GM18909 (cell line): Measurements from ENCODE around the gene TBCE.

Source experiments
- ATAC-seq: cut with Tn5 transposase; IDR thresholded peaks from one replicate; pipeline ENCODE4 v1.9.1; 2021; ENCODE audit warnings: mild to moderate bottlenecking; ENCODE audit not compliant: unreplicated experiment, poor library complexity

The TBCE gene, protein sequence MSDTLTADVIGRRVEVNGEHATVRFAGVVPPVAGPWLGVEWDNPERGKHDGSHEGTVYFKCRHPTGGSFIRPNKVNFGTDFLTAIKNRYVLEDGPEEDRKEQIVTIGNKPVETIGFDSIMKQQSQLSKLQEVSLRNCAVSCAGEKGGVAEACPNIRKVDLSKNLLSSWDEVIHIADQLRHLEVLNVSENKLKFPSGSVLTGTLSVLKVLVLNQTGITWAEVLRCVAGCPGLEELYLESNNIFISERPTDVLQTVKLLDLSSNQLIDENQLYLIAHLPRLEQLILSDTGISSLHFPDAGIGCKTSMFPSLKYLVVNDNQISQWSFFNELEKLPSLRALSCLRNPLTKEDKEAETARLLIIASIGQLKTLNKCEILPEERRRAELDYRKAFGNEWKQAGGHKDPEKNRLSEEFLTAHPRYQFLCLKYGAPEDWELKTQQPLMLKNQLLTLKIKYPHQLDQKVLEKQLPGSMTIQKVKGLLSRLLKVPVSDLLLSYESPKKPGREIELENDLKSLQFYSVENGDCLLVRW

DNA sequence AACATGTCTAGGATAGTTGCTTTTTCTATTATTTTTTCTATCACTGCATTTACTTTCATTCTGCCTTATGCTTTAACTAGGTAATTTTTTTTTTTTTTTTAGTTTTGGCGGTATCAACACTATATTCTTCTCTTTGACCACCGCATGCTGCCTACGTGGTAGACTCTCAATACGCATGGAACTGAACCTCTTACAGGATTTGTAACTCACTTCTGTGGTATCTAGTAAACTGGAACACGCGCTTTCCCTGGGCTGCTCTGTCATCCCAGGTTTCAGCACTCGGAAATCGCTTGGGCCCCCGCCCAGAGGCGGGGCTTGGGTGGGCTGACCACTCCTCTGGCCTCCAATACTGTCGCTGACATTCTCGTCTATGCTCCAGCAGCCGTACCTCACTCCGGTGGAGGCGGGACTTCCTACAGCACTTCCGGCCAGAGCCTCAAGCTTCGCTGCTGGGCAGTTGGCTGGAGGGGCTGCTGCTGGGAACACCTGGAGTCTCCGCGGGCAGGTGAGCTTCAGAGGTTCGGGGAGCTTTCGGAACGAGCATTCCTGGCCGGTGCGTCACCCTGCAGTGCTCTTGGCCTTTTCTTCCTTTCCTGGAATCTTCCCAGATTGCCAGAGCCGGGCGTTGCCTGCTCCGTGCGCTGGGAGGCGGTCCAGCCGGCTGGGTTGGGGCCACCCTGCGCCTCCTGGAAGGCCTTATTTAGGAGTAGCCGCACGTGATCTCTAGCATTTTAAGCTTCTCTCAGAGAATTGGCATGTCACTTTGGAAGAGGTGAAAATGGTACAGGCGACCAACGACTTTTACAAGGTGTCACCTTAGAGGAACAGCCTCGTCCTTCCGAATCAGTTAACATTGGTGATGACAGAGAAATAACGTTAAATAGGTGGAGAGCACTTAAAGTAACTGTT is at the start of gene TBCE:
TSS of gene TBCE (plus strand) at position 428 of the 909 bp plus-strand sequence. CDS start 12,623 bp downstream, outside the sequence.
- ATAC-seq, result peak; percentile 100

DNA sequence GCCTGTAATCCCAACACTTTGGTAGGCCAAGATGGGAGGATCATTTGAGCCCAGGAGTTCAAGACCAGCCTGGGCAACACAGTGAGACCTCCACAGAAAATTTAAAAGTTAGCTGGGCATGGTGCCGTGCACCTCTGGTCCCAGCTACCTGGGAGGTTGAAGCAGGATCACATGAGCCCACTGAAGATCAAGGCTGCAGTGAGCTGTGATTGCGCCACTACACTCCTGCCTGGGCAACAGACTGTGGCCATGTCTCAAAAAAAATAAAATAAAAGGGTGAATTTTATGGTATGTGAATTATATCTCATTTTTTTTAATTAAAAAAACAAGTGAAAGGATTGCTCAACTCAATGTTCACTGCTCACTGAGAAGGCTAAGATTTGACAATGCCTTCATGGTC is 48.0 kb upstream of the TBCE start:
- ATAC-seq, result no peak

DNA sequence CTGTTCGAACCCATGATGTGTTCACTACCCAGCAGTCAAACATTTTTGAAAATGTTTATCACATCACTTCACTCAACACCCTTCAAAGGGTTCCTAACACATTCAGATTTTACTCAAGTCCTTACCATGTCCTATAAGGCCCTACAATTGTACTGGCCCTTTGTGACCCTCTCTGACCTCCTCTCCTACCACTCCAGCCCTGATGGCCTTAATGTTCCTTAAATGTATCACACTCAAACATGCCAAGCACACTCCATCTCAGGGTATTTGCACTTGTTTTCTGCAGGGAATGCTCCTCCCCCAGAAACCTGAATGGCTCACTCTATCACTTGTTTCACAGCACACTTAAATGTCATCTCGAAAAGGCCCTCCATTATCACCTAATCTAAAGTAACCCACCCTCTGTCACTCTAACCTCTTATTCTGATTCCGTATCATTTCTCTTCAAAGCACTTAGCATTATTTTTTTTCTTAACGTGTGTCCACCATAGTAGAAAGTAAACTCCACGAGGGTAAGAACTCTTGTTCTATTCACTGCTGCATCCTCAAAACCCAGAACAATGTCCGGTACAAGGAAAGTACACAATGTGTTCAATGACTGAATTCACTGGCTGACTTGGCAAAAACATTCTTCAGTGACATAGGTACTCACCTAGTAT is 46.6 kb upstream of the TBCE start:
- ATAC-seq, result no peak

DNA sequence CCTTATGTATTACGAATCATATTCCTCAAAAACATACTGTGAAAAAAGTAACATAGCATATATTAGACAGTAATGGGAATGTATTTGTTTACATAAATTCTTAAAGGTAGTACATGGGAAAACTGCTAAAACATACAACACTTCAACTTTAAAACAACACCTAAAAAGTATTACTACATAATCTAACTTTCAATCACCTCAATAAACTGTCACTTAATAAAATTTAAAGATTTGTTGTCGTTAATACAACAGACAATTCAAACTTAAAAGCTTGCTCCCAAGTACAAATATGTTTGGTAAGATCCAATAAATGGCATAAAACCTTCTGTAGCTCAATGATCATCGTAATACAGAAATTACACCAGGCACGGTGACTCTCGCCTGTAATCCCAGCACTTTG is 42.9 kb upstream of the TBCE start:
- ATAC-seq, result no peak

DNA sequence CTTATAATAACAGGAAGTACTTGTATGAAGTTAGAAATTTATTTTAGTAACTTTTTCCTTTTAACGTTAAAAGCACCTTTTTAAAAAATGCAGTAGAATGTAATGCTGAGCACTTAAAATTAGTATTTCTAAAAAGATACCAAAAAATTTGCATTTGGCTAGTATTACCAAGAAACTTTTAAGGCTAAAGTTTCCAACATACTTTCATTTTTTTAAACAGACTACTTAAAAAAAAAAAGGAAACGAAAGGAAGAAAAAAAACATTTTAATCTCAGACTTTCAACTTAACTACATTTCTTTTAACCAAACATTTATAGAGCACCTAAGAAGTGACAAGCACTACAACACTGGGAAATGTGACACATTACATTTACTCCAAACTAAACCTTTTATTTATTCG is 42.1 kb upstream of the TBCE start:
- no peak for ATAC-seq

DNA sequence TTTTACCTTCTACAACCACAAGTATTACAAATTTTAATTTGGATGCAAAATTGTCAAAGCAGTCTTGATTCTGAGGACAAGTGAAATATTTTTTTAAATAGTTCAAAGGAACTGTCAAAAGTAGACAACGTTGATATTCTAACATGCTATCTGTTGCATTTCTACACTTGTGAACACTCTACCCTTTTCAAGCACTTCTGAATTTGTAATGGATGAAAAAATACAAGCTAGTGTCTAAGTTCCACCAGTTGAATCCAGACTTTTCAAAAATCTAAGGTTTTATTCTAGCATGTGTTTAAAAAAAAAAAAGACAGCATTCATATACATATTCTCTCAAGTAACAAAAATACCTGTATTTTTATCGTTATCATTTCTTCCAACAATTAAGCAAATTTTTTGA is 41.4 kb upstream of the TBCE start:
- no peak for ATAC-seq

DNA sequence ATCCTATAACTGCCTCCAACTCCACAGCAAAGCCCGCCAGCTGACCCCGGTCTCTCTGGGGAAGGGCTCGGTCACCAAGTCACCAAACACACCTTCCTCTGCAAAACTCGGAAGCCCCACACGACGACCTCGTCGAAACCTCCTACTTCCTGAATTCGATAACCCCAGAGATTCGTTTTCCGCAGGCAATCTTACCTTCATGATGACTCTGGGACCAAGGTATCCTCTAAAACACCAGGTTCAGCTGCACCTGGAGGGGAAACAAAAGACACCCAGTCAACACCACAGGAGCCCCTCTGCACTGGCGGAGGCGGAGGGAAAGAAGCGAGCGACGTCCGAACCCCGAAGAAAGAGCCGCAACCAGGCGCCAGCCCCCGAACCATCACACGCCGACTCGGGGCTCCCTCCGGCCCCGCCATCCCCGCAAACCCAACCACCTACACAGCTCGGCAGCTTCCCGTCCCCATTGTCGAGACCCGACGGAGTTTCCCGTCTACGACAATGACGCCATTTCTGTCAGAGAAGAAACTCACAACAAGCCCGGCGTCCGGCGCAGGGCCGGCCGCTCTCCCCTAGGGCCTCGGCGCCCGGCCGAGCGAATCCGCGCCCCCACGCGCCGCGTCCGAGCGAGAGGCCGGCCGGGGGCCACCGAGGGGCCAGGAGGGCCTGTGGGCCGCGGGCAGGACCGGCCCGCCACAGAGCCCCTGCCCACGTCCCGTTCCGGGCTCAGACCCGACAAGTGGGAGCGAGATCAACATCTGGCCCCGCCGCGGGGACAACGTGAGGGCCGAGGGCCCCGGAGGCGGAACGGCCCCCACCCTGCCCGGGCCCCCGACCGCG is 40.3 kb upstream of the TBCE start:
- peak; percentile 20 for ATAC-seq

DNA sequence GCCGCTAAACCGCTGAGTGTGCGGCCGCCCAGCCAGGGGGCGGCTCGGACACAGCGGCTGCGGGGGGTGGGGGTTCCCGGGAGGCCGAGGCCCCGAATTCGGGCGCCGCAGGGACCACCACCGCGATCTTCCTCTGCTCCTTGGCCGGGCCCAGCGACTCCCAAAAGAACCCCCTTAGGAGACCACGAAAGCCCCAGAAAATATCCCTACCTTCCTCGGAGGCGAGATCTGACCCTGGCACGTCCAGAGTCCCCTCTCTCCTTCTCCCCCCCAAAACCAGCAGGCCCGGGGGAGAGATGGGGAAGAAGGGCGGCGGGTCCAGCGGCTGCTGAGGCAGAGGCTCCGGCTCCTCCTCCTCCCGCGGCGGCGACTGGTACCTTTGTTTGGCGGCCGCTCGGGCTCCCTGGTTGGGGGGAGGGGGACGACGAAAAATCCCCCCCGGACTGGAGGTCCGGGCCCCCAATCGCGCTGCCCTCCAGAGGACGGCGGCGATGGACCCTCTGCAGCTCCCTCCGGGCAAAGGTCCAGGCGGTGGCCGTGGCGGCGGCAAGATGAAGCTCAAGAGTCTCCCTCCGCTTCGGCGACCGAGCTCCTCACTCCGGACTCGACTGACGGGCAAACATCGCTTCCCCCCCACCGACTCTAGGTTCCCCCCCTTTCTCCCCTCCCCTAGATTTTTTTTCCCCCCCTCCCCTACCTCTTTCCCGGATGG is 39.5 kb upstream of the TBCE start, which contains the start of gene ARID4B:
TSS of gene ARID4B (minus strand) at position 621 of the 712 bp plus-strand sequence. CDS start 1,260 bp downstream, outside the sequence.
- ATAC-seq, result peak; percentile 14

DNA sequence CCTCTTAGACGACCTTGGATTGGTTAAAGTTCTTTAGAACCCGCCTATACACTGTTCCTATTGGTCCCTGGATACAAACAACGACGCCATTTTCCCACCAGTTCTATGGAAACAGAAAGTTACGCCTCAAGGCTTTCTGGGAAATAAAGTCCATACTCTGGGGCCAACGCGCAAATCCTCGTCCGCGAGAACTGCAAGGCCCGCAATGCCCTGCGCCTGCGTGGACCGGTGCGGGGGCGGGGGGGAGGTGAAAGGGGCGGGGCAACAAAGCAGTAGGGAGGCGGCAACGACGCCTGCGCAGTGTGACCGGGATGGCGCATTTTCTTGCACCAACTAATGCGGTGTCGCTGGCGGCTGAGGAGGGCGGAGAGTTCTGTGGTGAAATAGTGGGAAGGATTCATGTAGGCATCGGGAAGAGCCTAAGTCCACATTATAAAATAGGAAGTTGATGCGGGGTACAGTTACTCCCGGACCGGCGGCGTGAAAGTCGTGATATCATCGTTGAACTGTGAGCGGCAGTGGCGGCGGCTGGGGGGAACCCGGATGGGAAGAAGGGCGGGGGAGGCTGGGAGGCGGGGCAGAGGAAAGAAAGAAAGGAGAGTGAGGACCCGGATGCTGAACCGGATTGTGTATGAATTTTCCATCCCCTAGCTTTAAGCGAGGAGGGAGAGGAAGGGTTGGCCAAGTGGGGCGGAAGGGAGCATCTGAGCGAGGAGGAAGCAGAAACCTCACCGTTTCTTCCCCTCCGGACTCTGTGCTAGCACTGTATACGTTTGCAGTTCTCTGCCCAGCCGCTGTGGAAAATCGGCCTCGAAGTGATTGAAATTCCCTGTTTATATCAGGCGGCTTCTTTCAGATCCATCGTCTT is 38.7 kb upstream of the TBCE start, which contains the start of gene GGPS1:
TSS of gene GGPS1 (plus strand) at position 300 of the 868 bp plus-strand sequence. CDS start 6,695 bp downstream, outside the sequence.
- peak; percentile 73 for ATAC-seq

DNA sequence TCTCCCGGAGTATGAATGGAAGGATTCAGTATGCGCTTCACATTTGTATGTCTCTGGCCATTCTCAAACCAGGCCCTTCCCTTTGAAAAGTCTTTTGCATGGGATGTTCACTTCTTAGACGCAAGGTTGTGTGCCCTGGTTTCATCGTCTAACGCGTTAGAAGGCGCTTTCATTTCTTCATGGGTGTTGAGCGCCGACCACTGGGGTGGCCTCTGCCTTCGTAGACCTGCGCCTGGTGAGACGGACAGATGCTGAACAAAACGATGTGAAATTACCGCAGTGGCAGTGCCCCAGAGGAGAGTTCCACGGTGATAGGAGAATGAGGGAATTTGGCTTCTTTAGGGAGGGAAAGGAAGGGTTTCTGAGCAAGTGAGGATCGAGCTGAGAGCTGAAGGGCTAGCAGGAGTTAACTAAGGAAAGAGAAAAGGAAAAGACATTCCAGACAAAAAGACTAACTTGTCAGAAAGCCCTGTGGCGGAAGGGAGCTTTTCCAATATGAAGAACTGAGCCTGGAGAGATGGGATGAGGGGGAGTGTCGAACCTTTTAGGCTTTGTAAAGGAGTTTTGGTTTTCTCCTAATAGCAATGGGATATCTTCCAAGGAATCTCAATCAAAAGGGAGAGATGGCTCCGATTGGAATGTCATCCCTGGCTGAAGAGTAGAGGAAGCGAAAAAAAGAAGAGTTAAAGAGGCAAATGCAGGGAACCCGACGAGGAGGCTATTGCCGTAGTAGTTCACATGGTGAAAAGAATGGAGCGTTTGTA is 37.9 kb upstream of the TBCE start:
- ATAC-seq, result peak; percentile 34

DNA sequence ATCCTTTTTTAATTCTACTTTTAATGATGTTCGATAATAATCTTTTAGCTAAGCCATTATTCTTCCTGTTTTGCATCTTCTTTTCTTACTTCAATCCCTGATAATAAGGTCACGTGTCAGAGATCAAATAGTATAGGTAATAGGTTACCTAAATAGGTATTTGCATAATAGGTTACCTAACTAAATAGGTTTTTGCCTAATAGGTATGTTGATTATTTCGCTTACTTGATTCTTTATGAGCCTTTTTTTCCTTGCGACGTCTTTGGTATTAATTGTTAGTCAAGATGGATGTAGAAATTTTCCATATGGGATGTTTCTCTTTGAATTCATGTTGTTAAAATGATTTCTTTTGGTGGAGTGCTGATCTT is 36.3 kb upstream of the TBCE start:
- no peak for ATAC-seq

DNA sequence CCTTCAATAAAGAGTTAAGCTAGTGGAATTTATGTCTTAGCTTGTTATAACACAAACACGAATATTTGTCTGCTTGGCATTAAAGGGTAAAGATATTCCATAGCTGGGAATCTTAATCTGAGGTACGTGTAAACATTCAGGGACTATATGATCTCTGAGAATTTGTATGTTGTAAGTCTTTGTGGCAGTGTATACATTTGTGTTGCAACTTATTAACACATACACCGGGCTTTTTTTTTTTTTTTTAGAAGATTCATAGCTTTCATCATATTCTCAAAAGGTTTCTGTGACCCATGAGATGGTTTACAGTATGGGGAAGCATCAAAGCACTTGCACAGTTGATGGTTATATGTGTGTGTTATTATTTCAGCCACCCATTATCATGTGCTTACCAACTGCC is 35.8 kb upstream of the TBCE start:
- ATAC-seq, result no peak

DNA sequence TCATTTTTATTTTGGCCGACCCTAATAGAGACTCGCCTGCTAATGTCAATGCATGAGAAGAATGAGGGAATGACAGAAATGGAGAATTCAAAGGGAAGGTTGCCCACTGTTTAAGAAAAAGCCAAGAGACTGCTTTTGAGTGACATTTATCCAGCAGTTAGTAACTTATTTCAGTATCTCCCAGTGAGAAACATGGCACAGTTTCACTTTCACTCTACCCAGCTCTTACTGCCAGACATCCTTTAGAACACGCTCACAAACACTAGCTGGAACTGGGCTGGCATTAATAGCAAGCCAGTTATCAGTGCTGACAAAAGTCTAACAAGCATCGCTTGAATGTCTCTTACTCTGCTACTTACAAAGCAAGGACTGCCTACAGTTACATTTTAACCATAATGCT is 30.3 kb upstream of the TBCE start:
- no peak for ATAC-seq

DNA sequence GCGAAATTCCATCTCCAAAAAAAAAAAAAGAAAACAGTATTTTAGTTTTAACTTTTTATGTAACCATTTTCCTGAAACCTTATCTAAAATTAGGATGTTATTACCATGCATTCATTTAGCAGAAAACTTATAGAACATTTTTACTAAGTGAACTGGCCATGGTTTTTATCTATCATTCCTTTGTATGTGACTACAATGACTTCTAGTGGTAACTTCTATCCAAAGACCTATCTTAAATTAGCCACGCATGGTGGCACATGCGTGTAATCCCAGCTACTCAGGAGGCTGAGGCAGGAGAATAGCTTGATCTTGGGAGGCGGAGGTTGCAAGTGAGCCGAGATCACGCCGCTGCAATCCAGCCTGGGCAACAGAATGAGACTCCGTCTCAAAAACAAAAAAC is 27.5 kb upstream of the TBCE start:
- ATAC-seq, result no peak

DNA sequence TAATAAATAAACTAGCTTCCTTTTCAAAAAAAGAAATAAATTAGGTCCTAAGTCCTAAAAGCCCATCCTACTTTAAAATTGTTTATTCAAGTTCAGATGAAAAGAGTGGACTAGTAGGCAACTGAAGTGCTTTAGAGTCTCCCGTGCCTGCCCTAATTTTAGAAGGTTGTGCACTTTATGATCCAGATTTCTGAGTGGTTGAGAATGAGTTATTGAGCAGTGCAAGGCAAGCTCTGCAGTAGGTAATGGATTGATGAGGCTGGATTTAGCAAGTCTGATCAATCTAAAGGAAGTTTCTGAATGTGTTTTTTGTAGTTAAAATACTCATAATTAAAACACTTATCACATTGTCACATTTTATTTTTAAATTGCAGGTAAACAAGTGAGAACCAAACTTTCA is 25.9 kb upstream of the TBCE start:
- no peak for ATAC-seq

DNA sequence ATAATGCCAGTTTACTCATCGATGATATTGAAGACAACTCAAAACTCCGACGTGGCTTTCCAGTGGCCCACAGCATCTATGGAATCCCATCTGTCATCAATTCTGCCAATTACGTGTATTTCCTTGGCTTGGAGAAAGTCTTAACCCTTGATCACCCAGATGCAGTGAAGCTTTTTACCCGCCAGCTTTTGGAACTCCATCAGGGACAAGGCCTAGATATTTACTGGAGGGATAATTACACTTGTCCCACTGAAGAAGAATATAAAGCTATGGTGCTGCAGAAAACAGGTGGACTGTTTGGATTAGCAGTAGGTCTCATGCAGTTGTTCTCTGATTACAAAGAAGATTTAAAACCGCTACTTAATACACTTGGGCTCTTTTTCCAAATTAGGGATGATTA is 25.2 kb upstream of the TBCE start:
- no peak for ATAC-seq

DNA sequence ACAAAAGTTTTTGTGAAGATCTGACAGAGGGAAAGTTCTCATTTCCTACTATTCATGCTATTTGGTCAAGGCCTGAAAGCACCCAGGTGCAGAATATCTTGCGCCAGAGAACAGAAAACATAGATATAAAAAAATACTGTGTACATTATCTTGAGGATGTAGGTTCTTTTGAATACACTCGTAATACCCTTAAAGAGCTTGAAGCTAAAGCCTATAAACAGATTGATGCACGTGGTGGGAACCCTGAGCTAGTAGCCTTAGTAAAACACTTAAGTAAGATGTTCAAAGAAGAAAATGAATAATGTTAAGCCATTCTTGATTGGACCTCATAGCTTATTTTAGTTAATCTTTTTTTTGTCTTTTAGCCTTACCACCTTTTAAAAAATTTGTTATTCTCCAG is 24.8 kb upstream of the TBCE start:
- no peak for ATAC-seq
